ENCODE data around the gene DPP9.

The DPP9 gene

GRCh38 chr19:4653793-4654436 lies 69.7 kb downstream of the DPP9 start:
- no peak for DNase-seq

GRCh38 chr19:4652075-4652474 lies 71.6 kb downstream of the DPP9 start:
- no peak for DNase-seq

GRCh38 chr19:4650159-4650558 lies 73.5 kb downstream of the DPP9 start:
- no peak for DNase-seq

GRCh38 chr19:4649392-4650047 lies 74.1 kb downstream of the DPP9 start:
- DNase-seq: no peak

- no peak for DNase-seq
Observed at GRCh38 chr19:4647676-4648644, 75.7 kb downstream of the DPP9 start.

GRCh38 chr19:4645718-4646117 lies 77.9 kb downstream of the DPP9 start:
- no peak for DNase-seq

- DNase-seq: no peak
Observed at GRCh38 chr19:4642625-4643024, 81.0 kb downstream of the DPP9 start.

- DNase-seq: no peak
Observed at GRCh38 chr19:4641132-4641531, 82.5 kb downstream of the DPP9 start.

GRCh38 chr19:4640247-4641000 lies 83.2 kb downstream of the DPP9 start:
- no peak for DNase-seq

GRCh38 chr19:4639531-4640246 lies 84.0 kb downstream of the DPP9 start:
- no peak for DNase-seq

- DNase-seq: peak; percentile 99
Observed at GRCh38 chr19:4638828-4639530, 84.7 kb downstream of the DPP9 start, which contains the start of gene TNFAIP8L1. Gene TNFAIP8L1 (plus strand): TSS chr19:4639516. CDS start chr19:4651870, 12,354 bp downstream.

- no peak for DNase-seq
Observed at GRCh38 chr19:4638317-4638716, 85.3 kb downstream of the DPP9 start.

- no peak for DNase-seq
Observed at GRCh38 chr19:4636761-4637160, 86.9 kb downstream of the DPP9 start.

GRCh38 chr19:4636151-4636717 lies 87.4 kb downstream of the DPP9 start:
- peak; percentile 97 for DNase-seq

- no peak for DNase-seq
Observed at GRCh38 chr19:4635754-4636116, 87.9 kb downstream of the DPP9 start.

GRCh38 chr19:4633140-4633967 lies 90.3 kb downstream of the DPP9 start:
- peak; percentile 74 for DNase-seq
